ENCODE data around the gene CNOT6.

- TF ChIP-seq GATA3 (IDR thresholded peaks at IDR 0.05; ENCODE audit: low read depth, low read length) (no peak), GATA2 (IDR thresholded peaks at IDR 0.05; ENCODE audit: low read depth, low read length) (no peak)
These were observed 102.0 kb downstream of the CNOT6 start for GRCh38 chr5:180596115-180596667.

All from SH-SY5Y (cell line).